Measurements from ENCODE around the gene AHCYL1. TPM values are rescaled to one million over a fixed set of nuclear protein-coding genes. Genes with fewer than 3 reads are reported as not detected.

Gene AHCYL1
- 62.5 and 65.5 TPM in 2 replicates for total RNA-seq (ENCODE audit: low replicate concordance)

DNA sequence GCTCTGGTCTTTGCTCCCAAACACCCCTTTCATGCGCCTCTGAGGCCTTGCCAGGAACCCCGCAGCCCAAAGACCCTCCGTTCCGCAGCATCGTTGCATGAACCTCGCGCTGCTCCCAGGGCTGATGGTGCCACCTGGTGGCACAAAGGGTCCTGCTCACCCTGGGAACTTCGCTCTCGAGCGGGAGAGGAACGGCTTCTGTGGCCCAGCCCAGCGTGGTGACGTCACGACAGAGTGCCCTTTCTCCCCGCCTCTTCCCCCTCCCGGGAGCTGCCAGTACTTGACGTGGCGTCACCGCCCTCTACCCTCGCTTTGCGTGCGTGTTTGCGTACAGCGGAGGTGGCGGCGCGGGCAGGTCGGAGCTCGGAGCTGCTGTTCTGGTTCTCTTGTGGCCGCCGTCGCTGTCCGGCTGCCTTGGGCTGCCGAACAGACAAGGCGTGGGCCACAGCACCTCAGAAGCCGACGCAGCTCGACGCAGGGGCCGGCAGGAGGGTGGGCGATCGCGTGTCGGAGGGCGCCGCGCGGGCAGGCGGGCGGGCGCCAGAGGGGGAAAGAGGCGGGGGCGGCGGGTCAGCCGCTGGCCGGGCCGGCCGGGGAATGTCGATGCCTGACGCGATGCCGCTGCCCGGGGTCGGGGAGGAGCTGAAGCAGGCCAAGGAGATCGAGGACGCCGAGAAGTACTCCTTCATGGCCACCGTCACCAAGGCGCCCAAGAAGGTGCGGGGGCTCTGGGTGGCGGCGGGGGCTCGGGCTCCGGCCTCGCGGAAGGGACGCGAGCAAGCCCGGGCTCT, at the start of gene AHCYL1:
Gene AHCYL1 (plus strand): TSS at position 310 of the 791 bp plus-strand sequence. CDS start 288 bp downstream, at position 598.
- H3K4me1 Mint-ChIP-seq, result peaks cover 37% of the 10 kb centered on the region
- Histone ChIP-seq H3K9me3 (ENCODE audit: low read depth) (no peaks in the 10 kb centered on the region), H4K20me1 (ENCODE audit: low read depth) (peaks cover 44% of the 10 kb centered on the region), H3F3A (ENCODE audit: low read depth) (peaks cover 12% of the 10 kb centered on the region), H3K36me3 (no peaks in the 10 kb centered on the region), H3K4me1 (peaks cover 20% of the 10 kb centered on the region), H2AFZ (replicated peaks) (peak within 1 kb of the TSS; percentile 93), H3K27ac (peak within 1 kb of the TSS; percentile 87), H3K79me2 (ENCODE audit: low read depth) (peaks cover 50% of the 10 kb centered on the region), H3K4me2 (peak within 1 kb of the TSS; percentile 95), H3K9ac (peak within 1 kb of the TSS; percentile 84), H3K27me3 (no peaks in the 10 kb centered on the region), H3K4me3 (peak within 1 kb of the TSS; percentile 94)
- H3K36me3 Mint-ChIP-seq, result peaks cover 19% of the 10 kb centered on the region
- peaks cover 9% of the 10 kb centered on the region for H3K27me3 Mint-ChIP-seq (ENCODE audit: insufficient read depth, low read depth)
- peak within 1 kb of the TSS; percentile 95 for H3K27ac Mint-ChIP-seq
- peak; percentile 100 for DNase-seq (ENCODE audit: low spot score)
- peak within 1 kb of the TSS; percentile 98 for H3K4me3 Mint-ChIP-seq
- peaks cover 9% of the 10 kb centered on the region for H3K9me3 Mint-ChIP-seq
- TF ChIP-seq EZH2phosphoT487 (IDR thresholded peaks at IDR 0.05) (no peak), EZH2 (IDR thresholded peaks at IDR 0.05) (peak; percentile 56)
- TF ChIP-seq, protein P1, sequence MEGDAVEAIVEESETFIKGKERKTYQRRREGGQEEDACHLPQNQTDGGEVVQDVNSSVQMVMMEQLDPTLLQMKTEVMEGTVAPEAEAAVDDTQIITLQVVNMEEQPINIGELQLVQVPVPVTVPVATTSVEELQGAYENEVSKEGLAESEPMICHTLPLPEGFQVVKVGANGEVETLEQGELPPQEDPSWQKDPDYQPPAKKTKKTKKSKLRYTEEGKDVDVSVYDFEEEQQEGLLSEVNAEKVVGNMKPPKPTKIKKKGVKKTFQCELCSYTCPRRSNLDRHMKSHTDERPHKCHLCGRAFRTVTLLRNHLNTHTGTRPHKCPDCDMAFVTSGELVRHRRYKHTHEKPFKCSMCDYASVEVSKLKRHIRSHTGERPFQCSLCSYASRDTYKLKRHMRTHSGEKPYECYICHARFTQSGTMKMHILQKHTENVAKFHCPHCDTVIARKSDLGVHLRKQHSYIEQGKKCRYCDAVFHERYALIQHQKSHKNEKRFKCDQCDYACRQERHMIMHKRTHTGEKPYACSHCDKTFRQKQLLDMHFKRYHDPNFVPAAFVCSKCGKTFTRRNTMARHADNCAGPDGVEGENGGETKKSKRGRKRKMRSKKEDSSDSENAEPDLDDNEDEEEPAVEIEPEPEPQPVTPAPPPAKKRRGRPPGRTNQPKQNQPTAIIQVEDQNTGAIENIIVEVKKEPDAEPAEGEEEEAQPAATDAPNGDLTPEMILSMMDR (IDR thresholded peaks at IDR 0.05), result peak; percentile 90

DNA sequence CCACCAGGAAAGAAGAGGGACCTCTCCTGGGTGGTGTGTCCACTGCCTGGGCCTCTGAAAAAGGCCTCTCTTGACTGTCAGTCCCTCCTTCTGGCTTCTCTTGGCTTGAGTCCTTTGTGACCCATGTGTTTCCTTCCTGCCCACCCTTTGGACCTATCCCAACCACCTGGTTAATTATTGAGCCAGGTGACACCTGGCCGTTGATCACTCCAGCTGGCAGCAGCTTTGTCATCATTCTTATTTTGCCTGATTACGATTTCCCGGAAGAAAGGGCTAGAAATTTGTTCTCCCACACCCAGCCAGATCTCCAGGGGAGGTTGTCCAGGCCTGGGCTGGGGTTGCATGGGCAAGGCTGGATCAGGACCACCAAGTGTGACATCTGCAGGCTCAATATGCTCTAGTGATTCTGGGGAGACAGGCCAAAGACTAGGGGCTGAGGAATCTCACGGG, 49.1 kb upstream of the AHCYL1 start:
- H3K4me3 Mint-ChIP-seq, result no peak overlapping the region

DNA sequence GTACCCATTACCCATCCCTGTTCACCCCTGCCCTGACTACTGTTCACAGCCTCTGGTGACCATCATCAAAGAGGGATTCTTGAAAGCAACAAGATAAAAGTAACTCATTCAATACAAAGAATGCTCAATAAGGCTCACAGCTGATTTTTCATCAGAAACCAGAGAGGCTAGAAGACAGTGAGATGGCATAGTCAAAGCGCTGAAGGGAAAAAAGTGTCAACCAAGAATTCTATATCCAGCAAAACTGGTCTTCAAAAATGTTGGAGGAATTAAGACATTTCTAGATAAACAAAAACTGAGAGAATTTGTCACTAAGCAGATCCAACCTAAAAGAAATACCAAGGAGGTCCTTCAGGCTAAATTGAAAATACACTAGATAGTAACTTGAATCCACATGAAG, 46.8 kb upstream of the AHCYL1 start:
- TF ChIP-seq EZH2phosphoT487 (IDR thresholded peaks at IDR 0.05) (no peak), EZH2 (IDR thresholded peaks at IDR 0.05) (no peak)
- TF ChIP-seq, protein P1 (IDR thresholded peaks at IDR 0.05), result no peak
- Mint-ChIP-seq H3K4me1 (no peaks in the 10 kb centered on the region), H3K36me3 (peaks cover 5% of the 10 kb centered on the region), H3K4me3 (no peak overlapping the region), H3K9me3 (peaks cover 38% of the 10 kb centered on the region), H3K27ac (no peak overlapping the region), H3K27me3 (ENCODE audit: insufficient read depth, low read depth) (peaks cover 5% of the 10 kb centered on the region)
- no peaks in the 10 kb centered on the region for H3K79me2 ChIP-seq (ENCODE audit: low read depth)
- no peak overlapping the region for H3K27ac ChIP-seq
- no peak overlapping the region for H3K4me2 ChIP-seq
- no peaks in the 10 kb centered on the region for H3F3A ChIP-seq (ENCODE audit: low read depth)
- no peak overlapping the region for H2AFZ ChIP-seq (replicated peaks)
- peaks cover 5% of the 10 kb centered on the region for H3K4me1 ChIP-seq
- DNase-seq (ENCODE audit: low spot score), result no peak
- no peak overlapping the region for H3K9ac ChIP-seq
- no peaks in the 10 kb centered on the region for H3K27me3 ChIP-seq
- peaks cover 8% of the 10 kb centered on the region for H3K9me3 ChIP-seq (ENCODE audit: low read depth)
- no peaks in the 10 kb centered on the region for H3K36me3 ChIP-seq
- no peaks in the 10 kb centered on the region for H4K20me1 ChIP-seq (ENCODE audit: low read depth)
- no peak overlapping the region for H3K4me3 ChIP-seq

More for the DNA sequence above, 49.1 kb upstream of the AHCYL1 start:
- no peak overlapping the region for H3K9ac ChIP-seq
- peaks cover 9% of the 10 kb centered on the region for H3K27me3 Mint-ChIP-seq (ENCODE audit: insufficient read depth, low read depth)
- H3K36me3 ChIP-seq, result no peaks in the 10 kb centered on the region
- H3K4me1 ChIP-seq, result peaks cover 20% of the 10 kb centered on the region
- no peaks in the 10 kb centered on the region for H3K79me2 ChIP-seq (ENCODE audit: low read depth)
- peaks cover 36% of the 10 kb centered on the region for H3K9me3 Mint-ChIP-seq
- H3K27me3 ChIP-seq, result no peaks in the 10 kb centered on the region
- TF ChIP-seq, protein P1 (IDR thresholded peaks at IDR 0.05), result no peak
- TF ChIP-seq EZH2 (IDR thresholded peaks at IDR 0.05), result no peak
- no peak for TF ChIP-seq EZH2phosphoT487 (IDR thresholded peaks at IDR 0.05)
- no peak overlapping the region for H3K4me3 ChIP-seq
- peaks cover 19% of the 10 kb centered on the region for H3F3A ChIP-seq (ENCODE audit: low read depth)
- no peak overlapping the region for H3K27ac Mint-ChIP-seq
- H3K4me2 ChIP-seq, result no peak overlapping the region
- H3K9me3 ChIP-seq (ENCODE audit: low read depth), result peaks cover 8% of the 10 kb centered on the region
- H3K27ac ChIP-seq, result no peak overlapping the region
- no peak overlapping the region for H2AFZ ChIP-seq (replicated peaks)
- H3K36me3 Mint-ChIP-seq, result peaks cover 5% of the 10 kb centered on the region
- DNase-seq (ENCODE audit: low spot score), result no peak
- H4K20me1 ChIP-seq (ENCODE audit: low read depth), result no peaks in the 10 kb centered on the region
- H3K4me1 Mint-ChIP-seq, result peaks cover 22% of the 10 kb centered on the region

All from neural progenitor cell (in vitro differentiated cells).